ENCODE results near the gene GMPPA. TPM values are rescaled to one million over a fixed set of nuclear protein-coding genes. Genes with fewer than 3 reads are reported as not detected.

The GMPPA gene
- total RNA-seq, 2 experiments from 2014 or later: 37.1 to 37.4 TPM

- no peaks in the 10 kb centered on the region for H3K36me3 Mint-ChIP-seq
- CTCF ChIA-PET: interaction anchor here (1.1 to 9.8 kb wide), 3 partner anchors 17 to 59 kb away, joined by 3 to 95 read pairs (median 4); partner anchors contain the start of gene GMPPA
- no peaks in the 10 kb centered on the region for H3K4me1 Mint-ChIP-seq (ENCODE audit: low read depth)
- H3K27me3 Mint-ChIP-seq: no peaks in the 10 kb centered on the region
- no peaks in the 10 kb centered on the region for H3K9me3 Mint-ChIP-seq
- POLR2A ChIA-PET: no interaction called here
- H3K27ac Mint-ChIP-seq: no peak overlapping the region
- no peak overlapping the region for H3K4me3 Mint-ChIP-seq
- no peak for DNase-seq
- intact Hi-C loops (cut with micrococcal nuclease): no loop called here
These were observed 28.3 kb upstream of the GMPPA start for GRCh38 chr2:219470429-219470828.

GRCh38 chr2:219471476-219472371, 27.0 kb upstream of the GMPPA start:
- ChIA-PET CTCF (interaction anchor here (9.8 kb wide), 1 partner anchor 58 kb away, joined by 95 read pairs; no protein-coding TSS in a partner anchor), POLR2A (no interaction called here)

GRCh38 chr2:219472629-219473187, 26.0 kb upstream of the GMPPA start:
- ChIA-PET POLR2A (no interaction called here), CTCF (interaction anchor here (0.7 to 9.8 kb wide), 2 partner anchors 57 to 70 kb away, joined by 4 to 95 read pairs; no protein-coding TSS in a partner anchor)
- no peak for DNase-seq
- Mint-ChIP-seq H3K4me3 (no peak overlapping the region), H3K4me1 (ENCODE audit: low read depth) (peaks cover 4% of the 10 kb centered on the region), H3K27me3 (peaks cover 2% of the 10 kb centered on the region), H3K9me3 (no peaks in the 10 kb centered on the region), H3K27ac (no peak overlapping the region), H3K36me3 (no peaks in the 10 kb centered on the region)
- intact Hi-C loops (cut with micrococcal nuclease): no loop called here

More at GRCh38 chr2:219471476-219472371, 27.0 kb upstream of the GMPPA start:
- H3K27ac Mint-ChIP-seq: no peak overlapping the region
- DNase-seq: no peak
- no peaks in the 10 kb centered on the region for H3K36me3 Mint-ChIP-seq
- intact Hi-C loops (cut with micrococcal nuclease): no loop called here
- H3K27me3 Mint-ChIP-seq: peaks cover 2% of the 10 kb centered on the region
- H3K4me1 Mint-ChIP-seq (ENCODE audit: low read depth): peaks cover 4% of the 10 kb centered on the region
- no peaks in the 10 kb centered on the region for H3K9me3 Mint-ChIP-seq
- no peak overlapping the region for H3K4me3 Mint-ChIP-seq

- Mint-ChIP-seq H3K27ac (no peak overlapping the region), H3K36me3 (no peaks in the 10 kb centered on the region), H3K4me3 (no peak overlapping the region), H3K27me3 (peaks cover 2% of the 10 kb centered on the region), H3K4me1 (ENCODE audit: low read depth) (peaks cover 4% of the 10 kb centered on the region), H3K9me3 (no peaks in the 10 kb centered on the region)
- intact Hi-C loops (cut with micrococcal nuclease): no loop called here
- CTCF ChIA-PET: interaction anchor here (0.7 to 9.8 kb wide), 2 partner anchors 56 to 68 kb away, joined by 4 to 95 read pairs; no protein-coding TSS in a partner anchor
- POLR2A ChIA-PET: no interaction called here
- DNase-seq: no peak
These were observed 25.2 kb upstream of the GMPPA start for GRCh38 chr2:219473511-219473910.

- Mint-ChIP-seq H3K27me3 (peaks cover 2% of the 10 kb centered on the region), H3K4me1 (ENCODE audit: low read depth) (peaks cover 4% of the 10 kb centered on the region), H3K36me3 (no peaks in the 10 kb centered on the region), H3K9me3 (no peaks in the 10 kb centered on the region), H3K4me3 (no peak overlapping the region), H3K27ac (no peak overlapping the region)
- ChIA-PET POLR2A (no interaction called here), CTCF (interaction anchor here (0.7 to 9.8 kb wide), 4 partner anchors 11 to 67 kb away, joined by 4 to 95 read pairs (median 11); no protein-coding TSS in a partner anchor)
- intact Hi-C loops (cut with micrococcal nuclease): no loop called here
- DNase-seq: no peak
These were observed 24.2 kb upstream of the GMPPA start for GRCh38 chr2:219474285-219475060.

GRCh38 chr2:219475278-219475677, 23.4 kb upstream of the GMPPA start:
- Mint-ChIP-seq H3K9me3 (no peaks in the 10 kb centered on the region), H3K4me3 (no peak overlapping the region), H3K36me3 (no peaks in the 10 kb centered on the region), H3K27me3 (peaks cover 2% of the 10 kb centered on the region), H3K4me1 (ENCODE audit: low read depth) (peaks cover 4% of the 10 kb centered on the region), H3K27ac (no peak overlapping the region)
- CTCF ChIA-PET: interaction anchor here (0.8 to 9.8 kb wide), 10 partner anchors 12 to 68 kb away, joined by 3 to 95 read pairs (median 6); partner anchors contain the start of genes CHPF, GMPPA and TMEM198
- no peak for DNase-seq
- POLR2A ChIA-PET: no interaction called here
- intact Hi-C loops (cut with micrococcal nuclease): no loop called here

GRCh38 chr2:219475697-219476651, 22.7 kb upstream of the GMPPA start:
- peaks cover 3% of the 10 kb centered on the region for H3K27me3 Mint-ChIP-seq
- no peak overlapping the region for H3K27ac Mint-ChIP-seq
- no peak overlapping the region for H3K4me3 Mint-ChIP-seq
- ChIA-PET CTCF (interaction anchor here (0.6 to 9.8 kb wide), 16 partner anchors 10 to 918 kb away, joined by 3 to 95 read pairs (median 5); partner anchors contain the start of genes CHPF, GMPPA and TMEM198), POLR2A (no interaction called here)
- peaks cover 4% of the 10 kb centered on the region for H3K4me1 Mint-ChIP-seq (ENCODE audit: low read depth)
- intact Hi-C loops (cut with micrococcal nuclease): loop anchor here (1.0 to 2.0 kb wide), 2 partner anchors 23 to 54 kb away; partner anchors contain the start of gene GMPPA
- no peaks in the 10 kb centered on the region for H3K9me3 Mint-ChIP-seq
- H3K36me3 Mint-ChIP-seq: no peaks in the 10 kb centered on the region
- peak; percentile 78 for DNase-seq

- Mint-ChIP-seq H3K4me3 (no peak overlapping the region), H3K27ac (no peak overlapping the region), H3K27me3 (peaks cover 3% of the 10 kb centered on the region), H3K36me3 (no peaks in the 10 kb centered on the region), H3K4me1 (ENCODE audit: low read depth) (peaks cover 4% of the 10 kb centered on the region), H3K9me3 (no peaks in the 10 kb centered on the region)
- intact Hi-C loops (cut with micrococcal nuclease): loop anchor here (1.0 to 2.0 kb wide), 2 partner anchors 22 to 54 kb away; partner anchors contain the start of gene GMPPA
- ChIA-PET CTCF (interaction anchor here (0.6 to 9.8 kb wide), 12 partner anchors 9 to 919 kb away, joined by 3 to 95 read pairs (median 6); partner anchors contain the start of gene GMPPA), POLR2A (no interaction called here)
- no peak for DNase-seq
These were observed 22.0 kb upstream of the GMPPA start for GRCh38 chr2:219476652-219477151.

GRCh38 chr2:219477179-219477578, 21.5 kb upstream of the GMPPA start:
- ChIA-PET CTCF (interaction anchor here (0.8 to 9.8 kb wide), 3 partner anchors 17 to 75 kb away, joined by 3 to 95 read pairs (median 19); a partner anchor contains a TSS), POLR2A (no interaction called here)
- intact Hi-C loops (cut with micrococcal nuclease): loop anchor here (2.0 kb wide), 1 partner anchor 22 kb away; the partner anchor contains the start of gene GMPPA
- Mint-ChIP-seq H3K27me3 (peaks cover 5% of the 10 kb centered on the region), H3K27ac (no peak overlapping the region), H3K4me3 (no peak overlapping the region), H3K4me1 (ENCODE audit: low read depth) (peaks cover 4% of the 10 kb centered on the region), H3K9me3 (no peaks in the 10 kb centered on the region), H3K36me3 (no peaks in the 10 kb centered on the region)
- DNase-seq: no peak

- CTCF ChIA-PET: interaction anchor here (0.8 to 9.8 kb wide), 4 partner anchors 10 to 75 kb away, joined by 3 to 95 read pairs (median 11); a partner anchor contains a TSS
- Mint-ChIP-seq H3K27ac (no peak overlapping the region), H3K4me3 (no peak overlapping the region), H3K36me3 (no peaks in the 10 kb centered on the region), H3K9me3 (no peaks in the 10 kb centered on the region), H3K4me1 (ENCODE audit: low read depth) (peaks cover 4% of the 10 kb centered on the region), H3K27me3 (peaks cover 12% of the 10 kb centered on the region)
- no peak for DNase-seq
- POLR2A ChIA-PET: no interaction called here
- intact Hi-C loops (cut with micrococcal nuclease): loop anchor here (2.0 kb wide), 1 partner anchor 21 kb away; the partner anchor contains the start of gene GMPPA
These were observed 20.9 kb upstream of the GMPPA start for GRCh38 chr2:219477815-219478214.

All from activated CD4-positive, alpha-beta memory T cell treated with anti-CD3 and anti-CD28 coated beads for 36 hours (primary cell).